SH-SY5Y (cell line): ENCODE measurements around the gene TMEM87A.

Source experiments
- GATA2 ChIP-seq: IDR thresholded peaks from 2 replicates; pipeline ENCODE4 v1.6.1; 2011; ENCODE audit warnings: mild to moderate bottlenecking, low read depth, low read length
- GATA3 ChIP-seq: IDR thresholded peaks from 2 replicates; pipeline ENCODE4 v1.6.1; 2011; ENCODE audit warnings: low read depth, mild to moderate bottlenecking, low read length, moderate library complexity

- TF ChIP-seq GATA2, result no peak
- no peak for TF ChIP-seq GATA3
Measured at GRCh38 chr15:42166225-42166940, 106.8 kb downstream of the TMEM87A start.
